HG03025 (cell line): Measurements from ENCODE around the gene TENT4A.
A peak's percentile ranks its signal among the peaks of the same experiment; 100 is the strongest.

Experiments
- ATAC-seq: cut with Tn5 transposase; IDR thresholded peaks from one replicate; pipeline ENCODE4 v1.9.1; 2021; ENCODE audit warnings: mild to moderate bottlenecking, moderate library complexity; ENCODE audit not compliant: unreplicated experiment, low FRiP score

TENT4A gene

DNA sequence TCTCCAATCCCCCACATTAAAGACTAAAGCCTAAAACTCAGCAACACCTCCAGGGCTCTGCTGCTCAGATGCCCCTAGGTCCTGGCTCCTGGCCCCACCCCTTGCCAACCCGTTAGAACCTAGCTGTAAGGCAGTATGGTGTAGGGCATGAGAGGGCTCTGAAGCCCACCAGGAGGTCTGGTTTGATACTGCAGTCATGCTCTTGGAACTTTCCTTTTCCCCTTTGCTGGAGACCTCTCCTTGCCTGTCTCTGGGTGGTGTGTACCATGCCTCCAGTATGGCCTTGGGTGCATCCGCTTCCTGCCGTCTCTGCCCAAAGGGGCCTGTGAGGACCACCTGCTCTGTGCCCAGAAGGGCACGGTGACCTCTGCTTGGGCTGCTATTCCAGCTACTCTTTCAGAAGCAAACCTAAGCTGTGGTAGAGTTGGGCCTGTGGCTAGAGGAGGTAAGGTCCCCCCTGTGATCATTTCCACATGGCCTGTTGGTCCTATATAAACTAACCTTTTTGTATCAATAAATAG lies 3.5 kb downstream of the TENT4A start:
- no peak for ATAC-seq

DNA sequence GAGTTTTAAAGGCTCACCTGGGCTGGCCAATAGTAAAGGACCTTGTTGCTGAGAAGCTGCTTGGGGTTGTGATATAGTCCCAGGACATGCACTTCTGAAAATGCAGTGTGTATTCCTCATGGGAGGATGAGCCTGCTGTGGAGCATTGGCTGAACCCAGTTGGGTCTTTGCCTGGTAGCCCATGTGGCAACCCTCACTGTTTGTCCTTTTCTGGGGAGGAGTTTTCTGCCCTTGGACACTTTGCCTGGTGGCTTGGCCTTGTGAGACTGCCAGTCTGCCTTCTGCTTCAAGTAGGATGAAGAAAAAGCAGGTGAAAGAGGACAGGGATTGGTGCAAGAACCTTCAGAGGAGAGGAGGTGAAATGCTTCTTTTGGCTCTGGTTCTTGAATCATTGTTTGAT lies 4.0 kb downstream of the TENT4A start:
- no peak for ATAC-seq

DNA sequence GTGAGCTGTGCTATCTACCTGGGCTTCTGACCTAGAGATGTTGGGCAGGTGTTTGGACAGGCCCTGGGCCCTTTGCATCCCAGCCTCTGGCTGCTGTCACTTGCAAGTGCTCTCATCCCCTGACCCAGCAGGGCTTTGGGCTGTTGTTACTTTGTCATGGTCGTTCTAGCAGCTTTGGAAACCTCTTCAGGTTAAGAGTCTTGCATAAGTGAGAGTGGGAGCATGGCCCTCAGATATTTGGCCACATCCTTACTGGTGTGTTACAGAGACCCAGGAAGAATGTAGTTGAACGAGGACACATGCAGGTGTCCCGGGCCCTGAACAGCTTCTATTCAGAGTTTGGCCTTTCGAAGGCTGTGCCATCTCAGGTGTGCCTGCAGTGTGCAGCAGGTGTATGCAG lies 4.5 kb downstream of the TENT4A start:
- no peak for ATAC-seq

DNA sequence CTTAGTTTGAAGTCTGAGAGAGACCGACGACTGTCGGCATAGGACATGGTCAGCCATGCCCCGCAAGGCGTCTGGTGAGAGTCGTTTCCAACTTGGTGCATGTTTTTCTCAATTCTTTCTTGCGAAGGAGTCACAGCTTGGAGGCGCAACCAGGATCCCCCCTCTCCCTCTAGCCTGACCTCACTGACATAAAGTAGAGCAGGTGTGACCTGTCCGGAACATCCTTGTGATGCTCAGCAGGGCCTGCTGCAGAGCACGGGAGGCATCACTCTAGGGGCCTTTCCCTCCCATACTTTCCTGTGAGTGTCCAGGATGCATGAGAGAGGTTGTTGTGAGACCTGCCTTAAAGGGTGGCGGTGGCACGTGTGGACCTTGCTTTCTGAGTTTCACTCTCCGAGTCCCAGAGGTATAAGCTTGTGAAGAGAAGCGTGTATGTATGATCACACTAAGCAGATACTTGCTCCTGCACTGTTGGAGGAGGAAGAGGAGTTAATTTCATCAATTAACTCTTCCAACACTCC lies 5.0 kb downstream of the TENT4A start:
- ATAC-seq = no peak

DNA sequence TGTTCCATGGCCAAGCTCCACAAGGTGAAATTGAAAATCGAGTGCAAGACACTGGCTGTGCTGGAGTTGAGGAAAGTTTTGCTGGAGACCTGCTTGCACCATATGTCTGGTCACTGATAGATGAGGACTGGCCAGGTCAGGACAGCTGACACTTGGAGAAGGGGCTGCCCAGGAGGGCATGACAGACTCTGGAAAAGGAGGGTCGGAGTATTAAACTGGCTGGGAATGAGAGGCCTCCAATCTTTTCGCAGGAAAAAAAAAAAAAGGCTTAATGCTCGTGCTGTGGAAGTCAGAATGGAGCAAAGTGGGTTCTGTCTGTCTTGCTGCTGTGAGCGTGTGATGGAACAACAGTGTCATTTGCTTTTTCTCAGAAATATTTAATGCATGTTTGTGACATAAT lies 5.5 kb downstream of the TENT4A start:
- ATAC-seq = no peak

DNA sequence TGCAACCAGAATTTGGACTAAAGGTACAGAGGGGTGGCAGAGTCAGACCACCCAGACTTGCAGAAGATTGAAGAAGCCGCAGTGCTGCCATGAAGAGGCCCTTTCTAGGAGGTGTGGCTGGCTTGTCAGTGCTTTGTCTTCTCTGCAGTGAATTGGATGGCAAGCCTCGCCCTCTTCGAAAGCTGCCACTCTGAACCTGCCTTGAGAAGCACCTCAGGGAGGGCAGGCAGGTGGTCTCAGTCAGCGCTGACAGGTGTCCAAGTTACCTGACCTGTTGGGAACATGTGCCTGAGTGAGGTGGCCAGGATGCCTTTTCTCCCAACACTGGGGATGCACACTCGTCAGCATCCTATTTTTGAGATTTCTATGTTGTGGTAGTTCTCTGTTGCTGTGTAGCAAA lies 6.2 kb downstream of the TENT4A start:
- no peak for ATAC-seq

DNA sequence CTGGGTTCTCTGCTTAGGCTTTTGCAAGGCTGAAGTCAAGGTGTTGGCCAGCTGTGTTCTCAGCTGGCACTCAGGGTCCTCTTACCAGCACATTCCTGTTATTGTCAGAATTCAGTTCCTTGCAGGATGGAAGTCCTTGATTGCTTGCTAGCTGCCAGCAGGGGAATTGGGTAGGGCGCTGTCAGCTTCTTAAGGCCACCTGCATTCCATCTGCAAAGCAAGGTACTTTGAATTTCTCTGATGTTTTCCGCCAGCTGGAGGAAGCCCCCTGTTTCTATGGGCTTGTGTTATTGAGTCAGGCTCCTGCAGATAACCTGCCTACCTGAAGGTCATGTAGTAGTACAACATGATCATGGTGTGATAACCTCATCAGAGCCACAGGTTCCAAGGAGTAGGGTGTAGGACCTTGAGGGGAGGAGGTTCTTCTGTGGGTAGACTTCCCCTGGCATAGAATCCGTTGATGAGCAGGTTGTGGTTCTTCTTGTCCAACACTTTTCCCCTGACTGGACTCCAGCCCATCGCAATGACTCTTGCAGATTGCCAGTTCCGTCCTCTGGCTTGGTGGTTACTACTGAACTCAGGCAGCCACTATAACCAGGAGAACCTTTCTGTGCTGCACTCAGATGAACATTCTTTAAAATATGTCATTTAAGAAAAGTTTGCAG lies 6.8 kb downstream of the TENT4A start:
- no peak for ATAC-seq

DNA sequence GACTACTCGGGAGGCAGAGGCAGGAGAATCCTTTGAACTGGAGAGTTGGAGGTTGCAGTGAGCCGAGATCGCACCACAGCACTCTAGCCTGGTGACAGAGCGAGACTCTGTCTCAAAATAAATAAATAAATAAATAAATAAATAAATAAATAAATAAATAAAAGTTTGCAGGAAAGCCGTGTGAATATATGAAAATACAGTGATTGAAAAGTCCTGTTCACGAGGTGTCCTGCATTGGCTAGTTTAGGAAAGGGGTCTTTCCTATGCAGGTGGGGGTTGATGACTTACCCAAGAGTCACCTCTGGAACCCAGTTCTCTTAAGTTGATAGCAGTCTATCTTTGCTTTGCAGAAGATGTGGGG lies 7.3 kb downstream of the TENT4A start:
- ATAC-seq = no peak

DNA sequence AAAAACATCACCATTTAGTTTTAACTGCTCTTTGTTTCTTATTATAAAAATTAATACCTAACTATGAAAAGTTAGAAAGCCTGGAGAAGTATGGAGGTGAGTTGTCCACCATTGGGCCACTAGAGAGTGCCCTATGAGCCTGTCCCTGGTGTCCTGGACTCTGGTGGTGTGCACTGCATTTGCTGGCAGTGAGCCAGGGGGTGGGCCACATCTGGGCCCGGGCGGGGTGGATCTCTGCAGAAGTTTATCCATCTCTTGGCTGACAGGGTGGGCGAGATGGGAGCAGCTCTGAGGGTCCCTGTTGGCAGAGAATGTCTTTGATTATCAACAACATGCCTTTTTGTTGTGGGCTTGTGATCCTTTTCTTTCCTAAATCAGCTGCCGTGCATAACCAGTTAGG lies 8.2 kb downstream of the TENT4A start:
- ATAC-seq = no peak

DNA sequence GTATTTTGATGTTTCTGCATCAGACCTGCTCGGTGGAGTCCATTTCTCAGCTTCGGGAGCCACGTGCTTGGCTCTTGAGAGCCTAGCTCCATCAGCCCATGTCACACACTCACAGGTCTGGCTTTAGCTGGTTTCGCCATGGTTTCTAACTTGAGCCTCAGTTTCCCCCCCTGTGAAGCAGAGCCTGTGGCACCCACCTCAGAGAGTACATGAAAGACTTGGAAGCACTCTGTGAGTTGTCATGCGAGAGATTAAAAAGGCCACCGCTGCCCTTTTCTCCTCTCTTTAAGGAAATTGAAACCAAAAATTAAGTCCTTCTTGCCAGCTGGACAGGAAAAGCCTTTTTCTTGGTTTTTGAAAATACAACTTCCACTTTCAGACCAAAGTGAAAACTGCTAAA lies 8.8 kb downstream of the TENT4A start:
- peak; percentile 43 for ATAC-seq

DNA sequence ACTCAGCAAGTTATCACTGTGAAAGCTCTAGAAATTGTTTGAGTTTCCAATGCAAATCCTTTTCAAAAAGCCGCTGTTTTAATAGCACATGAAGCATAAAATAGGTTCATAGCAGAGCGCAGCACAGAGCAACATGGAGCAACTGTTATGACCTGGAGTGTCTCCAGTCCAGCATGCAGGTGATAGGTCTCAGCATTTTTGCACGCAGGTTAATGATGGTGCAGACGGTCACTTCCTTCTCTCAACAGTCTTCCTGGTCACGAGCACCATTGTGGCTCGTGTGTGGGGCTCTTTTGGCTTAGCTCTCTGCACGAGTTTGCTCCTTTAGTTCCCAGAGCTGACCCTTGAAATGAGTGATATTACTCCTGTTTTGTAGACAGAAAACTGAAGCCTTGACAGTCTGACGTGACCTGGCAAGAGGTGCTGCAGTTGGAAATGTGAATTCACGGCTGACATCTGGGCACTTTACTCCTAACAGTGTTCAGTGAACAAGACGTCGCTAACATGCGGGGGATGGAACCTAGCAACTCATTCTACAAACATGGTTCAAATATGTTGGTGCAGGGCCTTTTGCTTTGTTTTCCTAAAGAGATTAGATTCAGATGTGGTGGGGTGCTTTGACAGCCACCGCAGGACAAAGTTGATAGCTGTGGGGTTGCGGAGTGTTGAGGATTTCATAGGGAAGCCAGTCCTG lies 10.0 kb downstream of the TENT4A start:
- no peak for ATAC-seq

DNA sequence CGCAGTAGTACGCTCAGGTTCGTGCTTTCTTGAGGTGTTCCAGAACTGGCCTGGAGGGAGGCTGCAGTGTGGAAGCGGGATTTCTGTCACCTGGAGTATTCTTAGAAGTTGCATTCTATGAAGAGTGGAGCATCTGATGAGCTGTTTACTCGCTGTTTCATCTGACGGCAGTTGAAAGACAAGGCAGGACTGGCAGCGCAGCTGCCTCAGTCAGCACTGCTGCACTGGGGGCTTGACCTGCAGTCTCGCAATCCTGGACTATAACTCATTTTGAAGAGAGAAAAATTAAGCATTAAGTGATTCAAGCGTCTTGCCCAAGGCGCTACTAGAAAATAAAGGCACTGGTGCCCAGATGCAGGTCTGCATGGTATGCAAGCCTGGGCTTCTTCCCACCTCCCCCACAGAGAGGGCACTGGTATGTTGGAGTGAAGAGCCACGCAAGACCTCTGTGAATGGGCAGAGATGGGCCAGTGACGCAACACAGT lies 10.6 kb downstream of the TENT4A start:
- ATAC-seq = no peak

DNA sequence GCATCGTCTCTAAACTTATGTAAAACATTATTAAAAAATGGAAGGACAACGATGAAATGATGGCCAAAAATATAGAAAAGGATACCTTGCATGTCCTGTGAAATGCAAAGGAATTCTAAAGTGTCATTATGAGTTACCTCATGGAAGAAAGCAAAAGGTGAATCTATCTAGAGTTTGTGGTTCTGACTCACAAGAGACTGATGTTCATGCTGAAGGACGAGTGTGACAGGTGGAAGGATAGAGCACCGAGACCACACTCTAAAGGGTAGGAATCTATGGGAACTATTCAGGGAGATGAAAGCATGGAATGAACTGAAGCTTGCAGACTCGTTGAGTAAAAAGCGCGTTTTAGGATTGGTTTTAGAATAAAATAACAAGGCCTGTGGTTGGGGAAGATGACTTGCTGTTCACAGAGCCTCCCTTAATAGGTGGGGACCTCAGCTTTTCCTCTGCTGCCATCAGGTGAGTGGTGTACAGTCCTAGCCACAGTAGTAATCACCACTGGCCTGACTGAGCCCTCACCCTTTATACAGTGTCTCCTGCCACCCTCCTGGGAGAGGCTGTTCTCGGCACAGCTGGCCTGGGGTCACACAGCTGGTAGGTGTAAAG lies 11.2 kb downstream of the TENT4A start:
- no peak for ATAC-seq

DNA sequence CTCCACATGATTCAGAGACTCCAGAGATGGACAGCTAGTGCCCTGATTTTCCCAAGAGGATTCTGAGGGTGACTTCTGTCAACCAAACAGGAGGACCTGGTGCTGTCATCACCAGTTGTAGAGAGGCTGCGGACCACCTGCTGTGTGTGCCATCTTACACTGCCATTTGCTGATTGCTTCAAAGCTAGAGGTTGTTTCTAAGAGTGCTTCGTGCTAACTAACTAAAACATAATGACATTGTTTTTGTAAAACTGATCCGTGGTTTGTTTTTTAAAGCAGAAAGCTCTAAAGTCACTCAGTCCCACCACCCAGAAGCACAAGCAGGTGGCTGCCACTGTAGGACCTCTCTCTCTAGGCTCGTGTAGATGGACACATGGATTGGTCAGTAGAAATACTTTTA lies 12.2 kb downstream of the TENT4A start:
- no peak for ATAC-seq

DNA sequence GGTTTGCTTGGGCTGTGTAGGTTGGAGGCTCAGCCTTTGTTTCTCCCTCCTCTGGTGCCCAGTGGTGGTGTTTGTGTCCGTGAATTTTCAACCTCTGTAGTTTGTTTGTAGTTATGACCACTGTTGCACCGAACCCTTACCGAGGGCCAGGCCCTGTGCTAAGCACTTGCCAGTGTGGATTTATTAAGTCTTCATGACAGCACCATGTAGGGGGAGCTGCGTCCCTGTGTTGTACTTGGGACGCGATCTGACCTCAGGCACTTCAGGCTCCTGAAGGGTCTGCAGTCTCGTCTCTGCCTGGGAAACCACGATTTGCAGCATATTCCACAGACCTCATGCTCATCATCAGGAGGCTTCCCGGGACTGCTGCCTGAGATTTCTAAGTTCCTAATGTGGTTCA lies 12.8 kb downstream of the TENT4A start:
- no peak for ATAC-seq

DNA sequence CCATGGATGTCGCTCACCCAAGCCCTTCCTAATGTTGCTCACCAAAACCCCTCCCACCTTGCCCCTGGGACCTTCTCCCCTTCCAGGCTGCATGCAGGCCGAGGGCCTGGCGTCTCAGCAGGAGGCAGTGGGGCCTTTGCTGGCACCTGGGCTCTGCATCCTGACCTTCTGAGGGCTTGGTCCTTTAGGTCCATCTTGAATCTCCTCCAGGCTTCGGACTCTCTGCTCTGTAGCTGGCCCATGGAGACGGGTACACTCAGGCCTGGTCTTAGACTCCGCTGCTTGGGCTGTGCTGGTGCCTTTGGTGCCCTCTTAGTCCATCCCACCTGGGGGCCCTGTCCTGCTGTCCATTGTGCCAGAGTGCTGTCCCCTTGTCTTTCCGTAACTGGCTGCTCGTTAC lies 14.0 kb downstream of the TENT4A start:
- ATAC-seq = no peak

DNA sequence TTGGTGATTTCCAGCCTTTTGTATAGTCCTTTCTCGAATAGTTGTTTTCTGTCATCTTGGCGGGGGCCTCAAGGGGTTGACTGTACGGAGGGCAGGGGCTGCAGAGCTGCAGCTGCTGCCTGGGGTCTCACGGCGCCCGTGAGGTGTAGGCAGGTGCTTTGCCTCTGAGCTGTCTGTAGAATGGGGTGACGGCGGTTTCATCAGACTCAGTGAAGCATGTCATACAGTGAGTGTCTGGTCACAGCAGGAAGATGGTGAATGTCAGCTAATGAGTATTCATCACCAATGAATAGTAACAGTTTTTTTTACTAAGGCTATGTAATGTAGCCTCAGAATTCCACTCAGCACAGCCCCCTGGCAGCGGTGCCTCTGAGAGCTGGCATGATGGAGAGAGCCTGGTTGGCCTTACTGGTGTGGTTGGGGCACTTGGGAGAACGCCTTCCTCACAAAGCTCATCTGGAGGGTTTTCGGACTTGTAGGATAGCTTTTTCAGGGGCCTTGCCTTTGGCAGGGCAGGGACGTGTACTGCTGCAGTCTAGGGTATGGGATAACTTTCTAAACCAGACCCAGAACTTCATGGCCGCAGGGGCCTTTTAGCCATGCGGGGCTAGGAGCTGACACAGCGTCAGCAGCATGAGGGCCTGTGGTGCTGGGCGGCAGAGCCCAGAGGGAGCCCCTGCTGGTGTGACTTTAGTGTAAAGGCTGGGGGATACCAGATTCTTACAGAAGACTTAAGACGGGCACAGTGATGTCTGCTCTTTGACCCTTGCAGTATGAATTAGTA lies 15.0 kb downstream of the TENT4A start:
- peak; percentile 75 for ATAC-seq

DNA sequence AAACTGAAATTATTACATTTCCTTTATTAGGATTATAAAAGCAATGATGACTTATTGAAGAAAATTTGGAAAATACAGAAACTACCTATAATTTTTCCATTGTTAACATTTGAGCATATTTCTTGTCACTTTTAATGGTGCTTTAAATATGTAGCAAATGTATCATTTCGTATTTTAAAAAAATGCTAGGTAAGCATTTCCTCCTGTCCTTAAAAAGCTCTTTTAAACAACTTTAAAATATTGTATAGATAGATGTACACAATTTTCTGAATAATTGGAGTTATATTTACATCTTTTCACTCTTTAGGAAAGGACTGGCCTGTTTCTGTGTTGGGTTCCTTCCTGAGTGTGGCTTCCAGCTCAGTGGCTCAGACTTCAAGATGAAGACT lies 15.6 kb downstream of the TENT4A start:
- no peak for ATAC-seq

DNA sequence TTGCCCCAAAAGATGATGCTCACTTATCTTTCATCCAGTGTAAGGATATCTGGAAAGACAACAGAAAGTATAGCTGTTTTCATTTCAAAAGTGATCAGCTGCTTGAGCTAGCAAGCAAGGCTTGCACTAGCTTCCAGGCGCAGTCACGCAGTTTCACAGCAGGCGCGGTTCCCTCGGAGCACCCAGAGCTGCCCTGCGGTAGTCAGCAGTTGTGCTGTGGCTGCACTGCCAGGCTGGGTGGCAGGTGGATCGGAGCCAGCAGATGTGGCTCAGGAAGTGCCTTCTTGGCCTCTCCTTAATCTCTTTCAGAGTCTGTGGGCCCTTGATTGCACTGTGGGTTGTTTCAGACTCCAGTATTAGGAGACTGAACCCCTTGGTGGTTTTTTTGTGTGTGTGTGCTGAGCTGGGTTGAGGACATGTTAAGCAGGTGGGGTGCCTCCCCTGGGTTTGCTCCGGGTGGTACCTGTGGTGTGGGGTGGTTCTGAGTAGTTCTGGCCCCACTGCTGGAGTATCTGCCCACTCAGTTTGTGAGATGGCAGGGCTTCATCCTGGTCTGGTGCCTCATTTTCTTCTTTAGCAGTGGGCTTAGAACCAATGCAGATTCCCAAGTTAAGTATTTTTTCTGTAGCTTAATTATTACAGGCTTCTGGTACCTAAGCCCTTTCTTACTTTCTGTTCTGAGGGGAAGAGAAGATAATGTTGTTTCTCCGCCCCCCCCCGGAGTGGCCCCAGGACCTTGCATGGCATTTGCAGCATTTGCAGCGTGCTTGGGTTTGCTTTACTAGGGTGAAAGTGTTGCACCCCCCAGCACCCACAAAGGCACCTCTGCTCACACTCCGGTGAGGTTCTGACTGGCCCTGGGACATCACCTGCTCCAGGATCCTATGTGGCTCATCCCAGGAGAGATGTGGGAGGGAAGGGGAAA lies 16.4 kb downstream of the TENT4A start:
- ATAC-seq = no peak

DNA sequence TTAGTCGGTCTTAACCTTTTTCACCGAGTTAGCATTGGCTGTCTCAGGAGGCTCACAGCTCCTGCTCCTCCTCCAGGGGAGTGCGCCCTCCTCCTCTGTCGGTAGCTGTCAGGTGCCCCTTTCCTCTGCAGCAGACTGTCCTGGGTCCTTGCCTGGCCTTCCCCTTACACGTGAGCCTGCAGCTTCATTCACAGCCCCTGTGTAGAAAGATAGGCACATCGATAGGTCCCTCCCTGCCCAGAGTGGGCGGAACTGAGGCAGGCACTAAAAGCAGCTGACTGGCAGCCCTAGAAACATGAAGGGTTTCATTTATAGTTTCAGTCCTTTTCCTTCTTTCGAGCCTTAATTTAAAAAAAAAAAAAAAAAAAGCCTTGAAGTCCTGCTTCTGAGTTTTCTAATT lies 17.2 kb downstream of the TENT4A start:
- peak; percentile 39 for ATAC-seq
